Endothelial cell of umbilical vein (primary cell): ENCODE measurements around the gene FRS3. TPM values are rescaled to one million over a fixed set of nuclear protein-coding genes. Genes with fewer than 3 reads are reported as not detected.

Experiments used
- BruUV-seq: library from RNA; stranded (reverse); fragments of 400-500 nt; replicated peaks from 2 replicates; lab custom pipeline; 2021; lab: Mats Ljungman, UMichigan
- CTCF ChIA-PET: fragments of 300-600, 350-600 bp; sonication (Branson Sonifier 250); formaldehyde crosslinking; loops from one replicate; lab custom pipeline; 2021; ENCODE audit warnings: antibody characterized with exemption, inconsistent platforms; lab: Charles Lee
- POLR2A ChIA-PET: fragments of 300-600, 350-600 bp; sonication (Branson Sonifier 250); formaldehyde crosslinking; loops from one replicate; lab custom pipeline; 2021; ENCODE audit warnings: antibody characterized with exemption, inconsistent platforms; lab: Charles Lee
- DNase-seq: peaks from one replicate; pipeline ENCODE4 v3.0.0-alpha.2; 2011; ENCODE audit warnings: low read depth, low spot score
- FAIRE-seq: peaks from 2 replicates; lab custom pipeline; 2011; peaks lifted over from hg19 to GRCh38; lab: Jason Lieb, UNC
- H2AFZ ChIP-seq: 2 replicates; pipeline ENCODE4 v1.6.0; 2012; ENCODE audit warnings: low read depth, low read length, control low read depth, inconsistent platforms
- H3K27ac ChIP-seq: 2 replicates; pipeline ENCODE4 v1.5.1; 2011; ENCODE audit warnings: low read depth, mild to moderate bottlenecking, control low read depth, low read length, moderate library complexity; ENCODE audit not compliant: insufficient read depth
- H3K27me3 ChIP-seq, 2 experiments: 2 replicates each; pipeline versions ENCODE4 v1.6.0 to v1.6.1; 2011; ENCODE audit warnings: low read length in 2 of 2, mixed read lengths in 1 of 2; ENCODE audit not compliant: control insufficient read depth in 2 of 2, insufficient read depth in 2 of 2
- H3K36me3 ChIP-seq, 2 experiments: 2 replicates in 1 of 2; 3 replicates in 1 of 2; pipeline ENCODE4 v1.5.1; 2011; ENCODE audit warnings: low read length in 2 of 2, mild to moderate bottlenecking in 1 of 2, moderate library complexity in 1 of 2; ENCODE audit not compliant: control insufficient read depth in 2 of 2, insufficient read depth in 2 of 2; ENCODE audit errors: extremely low read depth in 1 of 2
- H3K4me1 ChIP-seq: 3 replicates; pipeline ENCODE4 v1.5.1; 2011; ENCODE audit warnings: mild to moderate bottlenecking, low read length; ENCODE audit not compliant: control insufficient read depth, insufficient read depth; ENCODE audit errors: extremely low read depth
- H3K4me2 ChIP-seq: 2 replicates; pipeline ENCODE4 v1.6.1; 2011; ENCODE audit warnings: low read length, control low read depth, mixed read lengths; ENCODE audit not compliant: insufficient read depth
- H3K4me3 ChIP-seq, 3 experiments: fragments of 200-600 bp in 1 of 3; sonication (generic), shearing (Covaris generic) in 1 of 3; replicated peaks in 1 of 3; 2 replicates each; pipeline ENCODE4 v1.5.1; 2011 to 2016; ENCODE audit warnings: control low read depth in 3 of 3, low read length in 3 of 3, mild to moderate bottlenecking in 2 of 3, inconsistent platforms in 1 of 3, low read depth in 1 of 3, moderate library complexity in 1 of 3; ENCODE audit not compliant: insufficient read depth in 1 of 3
- H3K79me2 ChIP-seq: 2 replicates; pipeline ENCODE4 v1.6.0; 2012; ENCODE audit warnings: low read length, inconsistent platforms; ENCODE audit not compliant: control insufficient read depth, insufficient read depth
- H3K9ac ChIP-seq: replicated peaks from 2 replicates; pipeline ENCODE3; 2011; ENCODE audit warnings: low read length, control low read depth; ENCODE audit not compliant: insufficient read depth; ENCODE audit errors: extremely low read depth
- H3K9me1 ChIP-seq: replicated peaks from 3 replicates; pipeline ENCODE4 v1.6.0; 2011; ENCODE audit warnings: mild to moderate bottlenecking, low read length; ENCODE audit not compliant: control insufficient read depth, insufficient read depth; ENCODE audit errors: extremely low read depth
- H3K9me3 ChIP-seq: replicated peaks from 2 replicates; pipeline ENCODE4 v1.5.1; 2012; ENCODE audit warnings: low read length, inconsistent platforms; ENCODE audit not compliant: control insufficient read depth, insufficient read depth
- H4K20me1 ChIP-seq: replicated peaks from 2 replicates; pipeline ENCODE3; 2011; ENCODE audit warnings: mild to moderate bottlenecking, low read length; ENCODE audit not compliant: control insufficient read depth, insufficient read depth; ENCODE audit errors: extremely low read depth
- EZH2 ChIP-seq: IDR thresholded peaks from 2 replicates; pipeline ENCODE4 v1.6.1; 2012; ENCODE audit warnings: borderline replicate concordance, low read depth, mild to moderate bottlenecking, moderate library complexity, low read length, inconsistent platforms; ENCODE audit not compliant: severe bottlenecking
- FOS ChIP-seq: IDR thresholded peaks from 2 replicates; pipeline ENCODE4 v1.6.1; 2011; ENCODE audit warnings: mild to moderate bottlenecking, low read length, moderate library complexity, borderline replicate concordance; ENCODE audit not compliant: insufficient read depth
- JUN ChIP-seq: IDR thresholded peaks from 2 replicates; pipeline ENCODE4 v1.6.1; 2011; ENCODE audit warnings: borderline replicate concordance, low read depth; ENCODE audit not compliant: insufficient read length, insufficient read depth
- MAX ChIP-seq: IDR thresholded peaks from 2 replicates; pipeline ENCODE4 v1.6.1; 2011; ENCODE audit not compliant: insufficient read depth, insufficient read length
- MYC ChIP-seq: IDR thresholded peaks from one replicate; pipeline ENCODE4 v1.6.1; 2011; ENCODE audit warnings: mild to moderate bottlenecking, low read depth, low read length
- POLR2A ChIP-seq: IDR thresholded peaks from 2 replicates; pipeline ENCODE4 v1.6.1; 2012; ENCODE audit warnings: low read depth, mild to moderate bottlenecking, control low read depth, low read length
- dilution Hi-C: fragments of 300-500 bp; cut with MboI; formaldehyde crosslinking; loops from one replicate; pipeline ENCODE4 v1.15.0; 2019; ENCODE audit warnings: low sequenced_read_pairs; ENCODE audit not compliant: extremely low pct_ligation_motif_present
- intact Hi-C: fragments of 100-400 bp; cut with micrococcal nuclease; formaldehyde crosslinking; loops from one replicate; pipeline ENCODE4 v1.10.0; 2022
- polyA plus RNA-seq, 4 experiments: library from polyadenylated mRNA; depleted of rRNA in 3 of 4; stranded (reverse) in 3 of 4; unstranded in 1 of 4; fragments of >200 nt; gene quantifications; 2 replicates each; pipeline versions ENCODE4 v1.2.1 to v1.2.3, GENCODE V29; 2011 to 2012; ENCODE audit warnings: missing spikeins in 1 of 4
- total RNA-seq: library from RNA; stranded (reverse); gene quantifications from 2 replicates; pipeline ENCODE4 v1.2.3, GENCODE V29; 2021

The FRS3 gene
- total and polyA plus RNA-seq, 2 donors (not counting 3 experiments of a cell fraction or from before 2014, with no cell fraction given), result 5.2 to 5.3 TPM

GRCh38 chr6:41741625-41742490 is 37.8 kb downstream of the FRS3 start:
- no peaks in the 10 kb centered on the region for H3K9me1 ChIP-seq
- H3K27ac ChIP-seq, result no peak overlapping the region
- H2AFZ ChIP-seq, result no peak overlapping the region
- no peak overlapping the region for H3K9ac ChIP-seq
- H3K4me2 ChIP-seq, result no peak overlapping the region
- dilution Hi-C loops (no loop called here), intact Hi-C loops (no loop called here)
- no peaks in the 10 kb centered on the region for H3K79me2 ChIP-seq
- H3K4me1 ChIP-seq, result no peaks in the 10 kb centered on the region
- H3K4me3 ChIP-seq, result no peak overlapping the region
- BruUV-seq, result no TSS peak
- CTCF ChIA-PET, result no interaction called here
- peaks cover 0 to 1% of the 10 kb centered on the region in 2 experiments for H3K27me3 ChIP-seq
- no peak for TF ChIP-seq POLR2A
- TF ChIP-seq FOS, result no peak
- no peaks in the 10 kb centered on the region for H3K9me3 ChIP-seq
- H4K20me1 ChIP-seq, result no peaks in the 10 kb centered on the region
- FAIRE-seq (no peak), DNase-seq (no peak)
- POLR2A ChIA-PET, result no interaction called here
- H3K36me3 ChIP-seq, result no peaks in the 10 kb centered on the region

GRCh38 chr6:41740366-41741162 is 39.1 kb downstream of the FRS3 start:
- Histone ChIP-seq H4K20me1 (no peaks in the 10 kb centered on the region), H3K27ac (no peak overlapping the region), H3K4me1 (peaks cover 4% of the 10 kb centered on the region), H3K9me1 (no peaks in the 10 kb centered on the region), H3K36me3 (no peaks in the 10 kb centered on the region), H3K9me3 (no peaks in the 10 kb centered on the region), H3K27me3 (no peaks in the 10 kb centered on the region), H3K4me2 (no peak overlapping the region), H3K79me2 (no peaks in the 10 kb centered on the region), H3K4me3 (no peak overlapping the region), H3K9ac (no peak overlapping the region), H2AFZ (no peak overlapping the region)
- CTCF ChIA-PET, result no interaction called here
- BruUV-seq, result no TSS peak
- dilution Hi-C loops (no loop called here), intact Hi-C loops (no loop called here)
- POLR2A ChIA-PET, result no interaction called here
- TF ChIP-seq EZH2 (no peak), POLR2A (no peak), MYC (no peak), MAX (no peak), JUN (no peak)
- DNase-seq (no peak), FAIRE-seq (no peak)
